Measurements from ENCODE around the gene CLEC16A.

Gene CLEC16A

DNA sequence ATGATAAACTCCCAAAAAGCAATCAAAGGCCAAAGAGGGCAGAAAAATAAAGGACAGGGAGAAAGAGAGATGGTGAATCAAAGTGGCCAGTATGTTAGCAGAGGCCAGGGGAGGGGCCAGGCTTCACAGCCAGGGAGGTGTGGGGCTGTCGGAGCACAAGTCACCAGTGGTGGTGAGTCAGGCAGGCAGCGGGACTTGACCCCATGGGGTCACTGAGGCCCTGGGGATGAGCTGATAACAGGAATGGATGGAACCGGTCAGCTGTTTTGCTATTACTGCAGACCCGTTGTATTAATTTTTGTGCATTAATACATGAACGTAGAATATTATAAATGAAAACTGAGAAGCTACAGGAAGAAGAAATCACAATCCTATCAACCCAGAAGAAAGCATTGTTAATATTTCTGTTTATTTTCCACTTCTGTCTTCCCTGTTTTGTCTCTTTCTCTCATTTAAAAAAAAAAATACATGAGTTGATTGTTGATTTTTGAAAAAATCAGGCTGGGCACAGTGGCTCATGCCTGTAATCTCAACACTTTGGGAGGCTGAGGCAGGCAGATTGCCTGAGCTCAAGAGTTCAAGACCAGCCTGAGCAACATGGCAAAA is 204.8 kb downstream of the CLEC16A start:
- no peak for DNase-seq

GRCh38 chr16:11150190-11150589 is 205.8 kb downstream of the CLEC16A start:
- no peak for DNase-seq

GRCh38 chr16:11151156-11151884 is 207.0 kb downstream of the CLEC16A start:
- DNase-seq, result no peak

DNA sequence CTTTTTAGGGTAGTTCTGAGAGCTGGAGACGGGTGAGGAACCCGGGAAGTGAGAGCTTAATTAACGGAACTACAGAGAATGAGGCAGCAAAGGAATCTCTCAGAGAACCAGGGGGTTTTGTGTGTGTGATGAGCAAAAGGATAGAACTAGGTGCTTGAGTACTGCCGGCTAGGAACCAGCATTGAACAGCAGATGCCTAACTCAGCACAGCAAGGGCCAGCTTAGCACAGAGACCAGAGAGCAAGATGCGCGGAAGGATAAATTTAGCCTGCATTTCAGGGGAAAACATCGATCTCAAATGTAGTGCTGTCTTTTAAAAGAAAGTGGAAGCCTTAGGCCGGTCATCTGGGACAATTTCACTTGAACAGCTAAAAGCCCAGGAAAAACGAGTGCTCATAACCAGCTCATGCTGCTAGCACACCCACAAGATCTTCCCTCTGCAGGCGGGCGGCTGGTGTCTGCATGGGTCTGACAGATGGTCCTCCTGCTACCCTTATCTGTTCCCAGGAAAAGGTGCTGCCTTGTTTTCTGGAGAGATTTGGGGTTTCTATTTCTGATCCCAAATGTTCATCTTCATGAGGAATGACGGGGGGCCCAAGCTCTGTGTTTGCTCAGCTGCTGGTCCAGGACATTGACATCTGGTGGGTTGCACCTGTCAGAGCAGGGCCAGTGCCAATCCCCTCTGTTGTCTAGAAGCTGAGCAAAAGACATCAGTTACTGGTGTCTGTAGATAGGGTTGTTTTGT is 207.7 kb downstream of the CLEC16A start:
- DNase-seq, result no peak

GRCh38 chr16:11152677-11153331 is 208.4 kb downstream of the CLEC16A start:
- DNase-seq, result no peak

DNA sequence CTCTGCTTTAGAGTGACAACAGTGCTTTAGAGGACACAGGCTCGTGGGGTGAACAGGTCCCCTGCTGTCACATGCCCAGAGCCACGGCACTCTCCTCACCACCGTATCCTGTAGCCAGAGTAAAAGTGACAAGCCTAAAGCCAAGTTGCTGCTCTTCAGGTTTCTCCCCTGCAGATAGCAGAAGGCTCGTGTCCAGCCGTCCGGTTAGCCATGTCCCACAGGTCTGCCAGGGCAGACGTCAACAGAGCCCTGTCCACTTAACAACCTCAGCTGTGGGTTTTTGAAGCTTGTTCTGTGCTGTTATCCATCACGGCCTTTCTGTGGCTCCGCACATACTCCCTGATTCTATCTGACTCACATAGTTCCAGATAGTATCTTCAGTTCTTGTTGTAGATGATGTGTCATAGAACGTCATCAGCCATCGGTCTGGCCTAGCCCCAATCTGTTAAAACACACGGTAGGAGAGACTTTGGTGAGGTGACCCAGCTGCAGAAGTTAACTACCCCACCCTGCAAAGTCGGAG is 211.0 kb downstream of the CLEC16A start:
- no peak for DNase-seq

DNA sequence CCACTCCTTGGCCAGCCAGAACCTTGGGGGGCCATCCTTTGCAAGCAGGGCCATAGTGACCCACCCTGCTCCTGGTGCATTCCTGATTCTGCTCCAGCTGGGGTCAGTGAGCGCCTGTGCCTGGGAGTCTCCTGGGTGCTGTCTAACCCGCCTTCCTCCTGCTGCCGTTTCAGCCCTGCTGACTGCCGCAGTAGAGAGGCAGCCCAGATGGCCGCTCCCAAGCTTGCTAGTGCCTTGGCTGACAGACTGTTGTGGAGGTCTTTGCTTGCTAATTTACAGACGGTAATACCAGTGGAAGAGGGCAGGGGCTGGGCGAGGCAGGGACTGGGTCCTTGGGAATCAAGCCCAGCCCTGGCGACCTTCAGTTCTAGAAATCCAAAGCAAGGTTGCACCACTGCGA is 212.0 kb downstream of the CLEC16A start:
- no peak for DNase-seq

- no peak for DNase-seq
These were observed 212.8 kb downstream of the CLEC16A start for GRCh38 chr16:11157143-11157542.

GRCh38 chr16:11158018-11158417 is 213.7 kb downstream of the CLEC16A start:
- no peak for DNase-seq

DNA sequence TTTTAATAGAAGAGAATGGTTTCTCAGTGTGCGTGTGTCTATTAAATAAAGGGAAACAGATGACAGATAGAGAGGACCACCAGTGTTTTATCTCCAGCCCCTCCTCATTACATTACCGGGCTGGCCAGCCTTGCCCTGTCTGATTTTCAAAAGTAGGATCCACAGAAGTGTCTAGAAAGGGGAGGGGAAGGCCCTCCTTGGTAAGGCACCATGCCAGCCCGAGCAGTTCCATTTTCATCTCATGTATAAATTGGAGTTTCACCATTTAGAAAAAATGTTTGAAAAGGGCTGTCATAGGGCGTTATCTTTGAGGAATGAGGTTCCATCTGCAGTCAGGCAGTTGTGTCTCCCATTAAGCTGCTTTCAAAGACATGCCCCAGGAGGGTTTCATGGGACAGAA is 214.9 kb downstream of the CLEC16A start:
- no peak for DNase-seq

DNA sequence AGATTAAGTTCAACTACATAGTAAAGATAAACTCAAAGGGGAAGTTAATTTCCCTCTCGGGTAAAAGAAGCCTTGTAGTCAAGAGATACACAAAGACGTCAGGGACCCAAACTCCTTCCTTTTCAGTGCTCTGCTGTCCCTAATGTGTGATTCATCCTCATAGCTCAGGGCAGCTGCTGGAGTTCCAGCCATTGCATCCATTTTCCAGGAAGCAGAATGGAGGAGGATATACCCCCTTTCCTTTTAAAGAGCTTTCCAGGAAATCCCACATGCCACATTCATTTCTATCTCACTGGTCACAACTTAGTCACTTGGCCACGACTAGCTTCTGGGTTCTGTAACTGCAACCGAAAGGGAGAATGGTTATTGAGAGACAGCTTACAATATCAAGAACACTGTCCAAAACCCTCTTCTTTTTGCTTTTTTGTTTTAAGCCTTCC is 216.3 kb downstream of the CLEC16A start:
- no peak for DNase-seq

GRCh38 chr16:11161439-11161838 is 217.1 kb downstream of the CLEC16A start:
- no peak for DNase-seq

- no peak for DNase-seq
These were observed 217.6 kb downstream of the CLEC16A start for GRCh38 chr16:11161974-11162373.

GRCh38 chr16:11162586-11163268 is 218.4 kb downstream of the CLEC16A start:
- no peak for DNase-seq

- DNase-seq, result no peak
These were observed 219.4 kb downstream of the CLEC16A start for GRCh38 chr16:11163761-11164261.

DNA sequence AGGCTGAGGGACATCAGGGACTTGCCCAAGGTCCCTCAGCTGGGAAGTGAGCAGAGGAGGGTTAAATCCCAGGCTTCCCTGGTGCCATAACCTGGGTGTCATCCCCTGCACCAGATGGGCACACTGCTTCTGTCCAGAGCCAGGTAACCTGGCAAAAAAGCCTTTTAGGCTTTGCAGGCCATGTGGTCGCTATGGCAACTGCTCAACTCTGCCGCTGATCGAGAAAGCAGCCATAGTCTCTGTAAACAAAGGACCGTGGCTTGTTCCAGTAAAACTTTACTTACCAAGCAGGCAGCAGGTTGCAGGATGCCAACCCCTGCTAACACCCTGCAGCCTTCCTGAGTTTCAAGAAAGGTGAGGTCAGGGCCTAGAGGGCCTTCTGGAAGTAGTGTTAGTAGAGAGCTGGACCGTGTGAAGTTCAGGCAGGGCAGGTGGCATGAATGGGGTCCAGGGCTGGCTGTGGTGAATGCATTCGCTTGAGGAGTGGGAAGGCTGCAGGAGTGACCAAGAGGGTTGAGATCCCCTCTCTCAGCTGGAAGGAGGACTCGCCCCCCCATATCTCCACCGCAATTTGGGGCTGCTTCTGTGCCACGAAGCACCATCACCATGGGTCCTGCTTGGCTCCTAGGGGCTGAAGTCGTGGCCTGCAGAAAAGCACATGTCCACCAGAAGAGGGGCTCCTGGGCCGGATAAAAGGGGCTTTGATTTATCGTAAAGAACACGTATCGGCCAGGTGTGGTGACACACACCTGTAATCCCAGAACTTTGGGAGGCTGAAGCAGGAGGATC is 220.3 kb downstream of the CLEC16A start:
- no peak for DNase-seq

GRCh38 chr16:11165349-11165748 is 221.0 kb downstream of the CLEC16A start:
- DNase-seq, result no peak

GRCh38 chr16:11165894-11166665 is 221.7 kb downstream of the CLEC16A start:
- no peak for DNase-seq

DNA sequence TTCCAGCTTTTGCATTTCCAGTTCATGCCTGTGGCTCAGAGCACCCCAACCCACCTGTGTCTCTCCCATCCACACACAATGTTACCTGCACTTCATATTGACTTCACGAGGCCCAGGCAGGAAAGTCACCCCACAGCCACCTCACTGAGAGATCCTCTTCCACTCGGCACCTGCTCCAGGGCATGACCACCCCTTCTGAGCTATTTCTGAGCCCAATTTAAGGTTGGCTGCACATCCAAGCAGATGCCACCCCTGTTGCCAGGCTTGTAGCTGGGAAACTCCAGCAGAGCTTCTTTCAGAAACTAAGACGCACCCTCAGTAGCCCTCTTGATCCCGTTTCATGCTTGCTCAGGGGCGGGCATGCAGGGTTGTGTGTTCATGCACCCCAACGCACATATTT is 223.2 kb downstream of the CLEC16A start:
- DNase-seq, result no peak

DNA sequence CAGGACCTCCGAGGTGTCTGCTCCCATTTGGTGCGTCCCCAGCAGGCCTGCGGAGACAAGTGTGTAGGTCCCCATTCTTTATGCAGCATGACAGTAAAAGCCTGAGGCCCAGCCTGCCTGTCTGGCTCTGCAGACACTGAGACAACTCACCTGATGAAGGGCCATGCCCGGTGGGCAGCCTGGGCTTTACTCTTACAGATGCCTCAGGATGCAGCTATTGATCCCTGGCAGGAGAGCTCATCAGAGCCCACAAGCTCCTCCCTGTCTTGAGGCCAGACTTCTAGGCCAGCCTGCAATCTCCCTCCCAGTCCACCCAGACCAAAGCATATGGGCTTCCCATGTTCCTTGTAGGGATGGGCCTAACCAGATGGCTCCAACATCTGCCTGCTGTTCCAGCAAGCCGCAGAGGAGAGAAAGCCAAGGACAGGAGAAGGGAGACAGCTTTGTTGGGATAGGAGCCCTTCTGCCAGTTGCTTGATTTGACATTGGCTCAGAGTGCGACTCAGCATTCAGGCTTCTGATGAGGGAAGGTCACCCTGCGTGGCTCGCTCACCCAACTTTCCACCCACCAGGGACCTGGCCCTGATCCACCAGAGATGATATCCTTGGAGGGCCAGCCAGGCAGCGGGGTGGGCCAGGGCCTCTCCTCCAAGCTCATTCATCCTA is 224.2 kb downstream of the CLEC16A start:
- DNase-seq, result no peak

Measured in CD4-positive, alpha-beta T cell treated with Interleukin-1 beta for 1 hour (primary cell).